Stimulated activated CD4-positive, alpha-beta T cell treated with anti-CD3 and anti-CD28 coated beads, Interleukin-12 subunit alpha, Interleukin-12 subunit beta, amount 100 ng/mL, for 48 hours (primary cell): ENCODE data around the gene ZNF775.

Experiments used
- DNase-seq, 3 donors: peaks; one replicate each; pipeline ENCODE4 v3.0.0-alpha.2; 2020; ENCODE audit warnings: low read depth in 2 of 3, low spot score in 1 of 3

The ZNF775 gene

GRCh38 chr7:150345012-150345411 lies 34.1 kb upstream of the ZNF775 start:
- DNase-seq: no peak

GRCh38 chr7:150346922-150347321 lies 32.2 kb upstream of the ZNF775 start:
- DNase-seq: no peak

- DNase-seq: no peak
These were observed 27.4 kb upstream of the ZNF775 start for GRCh38 chr7:150351587-150352194.

GRCh38 chr7:150355666-150356059 lies 23.5 kb upstream of the ZNF775 start:
- no peak for DNase-seq

GRCh38 chr7:150356265-150356897 lies 22.7 kb upstream of the ZNF775 start:
- DNase-seq: peak in 1 of 3 donors; percentile 15

GRCh38 chr7:150357270-150357669 lies 21.9 kb upstream of the ZNF775 start:
- DNase-seq: peak in 2 of 3 donors; percentile 42 to 53

GRCh38 chr7:150357771-150358427 lies 21.2 kb upstream of the ZNF775 start:
- no peak for DNase-seq

GRCh38 chr7:150358433-150358832 lies 20.7 kb upstream of the ZNF775 start:
- no peak for DNase-seq

GRCh38 chr7:150358988-150359621 lies 20.0 kb upstream of the ZNF775 start:
- DNase-seq: no peak

- DNase-seq: no peak
These were observed 19.3 kb upstream of the ZNF775 start for GRCh38 chr7:150359622-150360362.

GRCh38 chr7:150360363-150361058 lies 18.6 kb upstream of the ZNF775 start:
- no peak for DNase-seq

GRCh38 chr7:150361402-150361801 lies 17.7 kb upstream of the ZNF775 start:
- no peak for DNase-seq

- DNase-seq: no peak
These were observed 17.1 kb upstream of the ZNF775 start for GRCh38 chr7:150361807-150362621.

- no peak for DNase-seq
These were observed 15.8 kb upstream of the ZNF775 start for GRCh38 chr7:150363370-150363769.

- DNase-seq: no peak
These were observed 15.3 kb upstream of the ZNF775 start for GRCh38 chr7:150363872-150364271.

- no peak for DNase-seq
These were observed 13.9 kb upstream of the ZNF775 start for GRCh38 chr7:150365194-150365593.

- DNase-seq: no peak
These were observed 13.3 kb upstream of the ZNF775 start for GRCh38 chr7:150365673-150366398.

- no peak for DNase-seq
These were observed 11.4 kb upstream of the ZNF775 start for GRCh38 chr7:150367677-150368095.
